B cell (primary cell): ENCODE data around the gene TLE3.

Experiments
- CTCF ChIP-seq: fragments of 200-600 bp; IDR thresholded peaks from one replicate; pipeline ENCODE4 v1.8.0; 2022; ENCODE audit warnings: antibody characterized with exemption, mild to moderate bottlenecking
- EZH2 ChIP-seq: IDR thresholded peaks from 2 replicates; pipeline ENCODE4 v1.6.1; 2012; ENCODE audit warnings: borderline replicate concordance, low read depth, mild to moderate bottlenecking, moderate library complexity, low read length; ENCODE audit not compliant: insufficient read depth, poor library complexity, severe bottlenecking

DNA sequence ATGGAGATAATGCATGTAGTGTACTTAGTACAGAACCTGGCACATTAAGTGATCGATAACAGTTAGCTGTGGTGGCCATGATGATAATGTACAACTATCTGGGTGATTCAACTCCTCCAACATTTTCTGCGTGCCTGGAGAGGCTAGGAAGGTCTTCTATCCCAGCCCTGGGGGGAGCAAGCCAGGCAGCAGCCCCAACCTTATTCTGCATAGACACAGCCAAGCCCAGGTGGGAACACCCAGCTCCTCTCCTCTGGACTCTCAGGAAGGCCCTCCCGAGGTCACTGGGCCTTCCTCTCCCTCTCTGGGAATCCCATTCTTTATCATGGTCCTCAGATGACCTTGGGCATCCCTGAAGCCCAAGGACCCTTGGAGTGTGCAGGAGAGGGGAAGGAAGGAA is 5.1 kb upstream of the TLE3 start:
- no peak for TF ChIP-seq CTCF
- TF ChIP-seq EZH2: no peak
